ENCODE measurements around the gene GID8.

GRCh38 chr20:62951143-62951895 lies 13.4 kb downstream of the GID8 start:
- no peak for TF ChIP-seq POLR2AphosphoS5 (IDR thresholded peaks at IDR 0.05; ENCODE audit: low read depth, low read length)
- TF ChIP-seq POLR2A (IDR thresholded peaks at IDR 0.05; ENCODE audit: borderline replicate concordance, extremely low read depth, insufficient read depth, insufficient read length) = no peak
- no peak for TF ChIP-seq CTCF (IDR thresholded peaks at IDR 0.05 in 2 of 3, conservative IDR thresholded peaks at IDR 0.05 in 1 of 3; ENCODE audit: borderline replicate concordance in 1 of 3, insufficient read depth in 1 of 3, low read depth in 2 of 3, low read length in 2 of 3)
- TF ChIP-seq RAD21 (IDR thresholded peaks at IDR 0.05; ENCODE audit: low read depth) = no peak
- no peak for TF ChIP-seq YY1 (IDR thresholded peaks at IDR 0.05; ENCODE audit: extremely low read depth, insufficient replicate concordance, low read depth, low read length)
- TF ChIP-seq SRF (IDR thresholded peaks at IDR 0.05; ENCODE audit: low read depth) = no peak
- no peak for TF ChIP-seq EZH2 (IDR thresholded peaks at IDR 0.05)
- TF ChIP-seq JUND (IDR thresholded peaks at IDR 0.05) = no peak
- TF ChIP-seq EGR1 (IDR thresholded peaks at IDR 0.05; ENCODE audit: low read depth) = no peak
- no peak for TF ChIP-seq SP1 (IDR thresholded peaks at IDR 0.05; ENCODE audit: low read depth)
- TF ChIP-seq EZH2phosphoT487 (IDR thresholded peaks at IDR 0.05; ENCODE audit: borderline replicate concordance) = no peak
- no peak for TF ChIP-seq CEBPB (IDR thresholded peaks at IDR 0.05; ENCODE audit: low read depth)
- no peak for TF ChIP-seq ZNF274 (IDR thresholded peaks at IDR 0.05; ENCODE audit: low read depth, low read length)
